Measurements from ENCODE around the gene ARID4B.

DNA sequence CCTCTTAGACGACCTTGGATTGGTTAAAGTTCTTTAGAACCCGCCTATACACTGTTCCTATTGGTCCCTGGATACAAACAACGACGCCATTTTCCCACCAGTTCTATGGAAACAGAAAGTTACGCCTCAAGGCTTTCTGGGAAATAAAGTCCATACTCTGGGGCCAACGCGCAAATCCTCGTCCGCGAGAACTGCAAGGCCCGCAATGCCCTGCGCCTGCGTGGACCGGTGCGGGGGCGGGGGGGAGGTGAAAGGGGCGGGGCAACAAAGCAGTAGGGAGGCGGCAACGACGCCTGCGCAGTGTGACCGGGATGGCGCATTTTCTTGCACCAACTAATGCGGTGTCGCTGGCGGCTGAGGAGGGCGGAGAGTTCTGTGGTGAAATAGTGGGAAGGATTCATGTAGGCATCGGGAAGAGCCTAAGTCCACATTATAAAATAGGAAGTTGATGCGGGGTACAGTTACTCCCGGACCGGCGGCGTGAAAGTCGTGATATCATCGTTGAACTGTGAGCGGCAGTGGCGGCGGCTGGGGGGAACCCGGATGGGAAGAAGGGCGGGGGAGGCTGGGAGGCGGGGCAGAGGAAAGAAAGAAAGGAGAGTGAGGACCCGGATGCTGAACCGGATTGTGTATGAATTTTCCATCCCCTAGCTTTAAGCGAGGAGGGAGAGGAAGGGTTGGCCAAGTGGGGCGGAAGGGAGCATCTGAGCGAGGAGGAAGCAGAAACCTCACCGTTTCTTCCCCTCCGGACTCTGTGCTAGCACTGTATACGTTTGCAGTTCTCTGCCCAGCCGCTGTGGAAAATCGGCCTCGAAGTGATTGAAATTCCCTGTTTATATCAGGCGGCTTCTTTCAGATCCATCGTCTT, 526 bp upstream of the ARID4B start, which contains the start of gene GGPS1:
- TF ChIP-seq CTCF (IDR thresholded peaks at IDR 0.05) (no peak; the same call in 1 of the 2 replicates), ZFX (IDR thresholded peaks at IDR 0.05; ENCODE audit: borderline replicate concordance) (no peak)
